Keratinocyte (primary cell): ENCODE results near the gene DCTN4.

ENCODE experiments used
- CTCF ChIP-seq, 3 experiments: IDR thresholded peaks in 1 of 3; conservative IDR thresholded peaks in 1 of 3; optimal IDR thresholded peaks in 1 of 3; 2 replicates in 2 of 3; 3 replicates in 1 of 3; pipeline versions ENCODE3 to v1.5.1; 2011; ENCODE audit warnings: low read length in 3 of 3, mild to moderate bottlenecking in 3 of 3, moderate library complexity in 2 of 3, control low read depth in 1 of 3, inconsistent platforms in 1 of 3; ENCODE audit not compliant: insufficient read depth in 2 of 3; ENCODE audit errors: extremely low read depth in 1 of 3
- EZH2 ChIP-seq: IDR thresholded peaks from one replicate; pipeline ENCODE4 v1.6.1; 2012; ENCODE audit warnings: inconsistent platforms, mild to moderate bottlenecking, low read length, moderate library complexity

- TF ChIP-seq CTCF (optimal IDR thresholded peaks at IDR 0.05 in 1 of 3, IDR thresholded peaks at IDR 0.05 in 1 of 3, conservative IDR thresholded peaks at IDR 0.05 in 1 of 3; ENCODE audit: extremely low read depth in 1 of 3, insufficient read depth in 2 of 3, low read length in 3 of 3) (no peak), EZH2 (no peak)
These were observed 24.7 kb upstream of the DCTN4 start for GRCh38 chr5:150783422-150783928.
